Fibroblast of peridontal ligament (primary cell): ENCODE results near the gene DNASE1.
"Not testable (repeated sequence)": the region's sequence is repeated elsewhere in the genome, so short reads cannot be mapped to it uniquely, and the experiment has no call there.

Source experiments
- DNase-seq: peaks from one replicate; pipeline ENCODE4 v3.0.0-alpha.2; 2010; ENCODE audit errors: extremely low read depth

Gene DNASE1

DNA sequence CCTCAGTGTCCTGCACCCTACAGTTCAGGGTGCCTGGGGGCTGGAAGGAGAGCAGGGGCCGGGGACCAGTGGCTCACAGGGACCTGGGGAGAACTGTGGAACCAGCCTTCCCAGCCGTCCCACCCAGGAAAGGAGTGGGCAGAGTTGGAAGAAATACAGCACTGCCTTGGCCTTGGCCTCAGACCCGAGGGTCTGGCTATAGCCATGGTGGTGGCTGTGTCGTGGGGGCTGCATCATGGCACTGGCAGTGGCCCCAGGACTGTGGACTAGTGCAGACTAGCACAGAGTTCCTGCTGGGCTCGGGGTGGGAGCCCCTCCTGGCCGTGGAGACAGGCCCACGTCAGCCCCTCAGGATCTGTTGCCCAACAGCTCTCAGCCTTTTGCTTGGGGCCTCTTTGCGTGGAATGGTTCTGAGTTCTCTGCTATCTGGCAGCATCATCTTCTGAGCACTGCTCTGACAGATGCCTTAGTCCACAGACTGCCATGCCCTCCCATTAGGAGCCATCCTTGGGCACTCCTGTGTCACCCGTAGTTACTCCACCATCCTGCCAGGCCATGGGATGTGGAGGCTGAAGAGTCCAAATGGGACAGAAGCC, 12.6 kb upstream of the DNASE1 start:
- no peak for DNase-seq

DNA sequence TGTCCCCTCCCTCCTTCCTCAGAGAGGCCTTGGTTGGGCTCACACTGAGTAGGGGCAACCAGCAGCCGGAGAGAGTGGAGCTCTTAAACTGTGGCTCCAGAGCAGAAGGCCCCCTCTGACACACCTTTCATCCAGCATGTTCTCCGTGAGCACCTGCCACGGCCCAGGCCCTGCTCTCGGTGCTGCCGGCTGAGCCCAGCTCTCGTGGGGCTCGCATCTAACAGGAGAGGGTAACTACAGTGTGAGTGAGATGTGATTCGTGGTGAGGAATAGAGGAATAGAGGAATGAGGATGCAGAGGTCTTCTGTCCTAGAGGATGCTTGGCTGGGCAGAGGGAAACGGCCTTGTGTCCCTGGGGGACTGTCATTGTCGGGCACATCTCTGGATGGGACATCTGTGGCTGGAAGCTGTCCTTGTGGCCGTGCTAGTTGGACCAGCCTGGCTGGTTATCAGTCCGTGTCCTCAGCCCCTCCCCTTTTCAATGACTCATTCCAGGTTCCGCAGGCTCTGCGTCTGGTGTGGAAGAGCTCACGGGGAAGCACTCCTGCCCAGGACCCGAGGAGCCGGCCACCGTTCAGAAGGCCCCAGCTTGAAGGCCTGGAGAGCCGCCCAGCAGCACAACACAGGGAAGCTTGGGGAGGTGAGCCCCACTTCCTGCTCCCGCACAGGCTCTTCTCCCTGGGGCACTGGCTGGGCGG, 11.9 kb upstream of the DNASE1 start:
- DNase-seq, result no peak

- no peak for DNase-seq
These were observed 11.3 kb upstream of the DNASE1 start for GRCh38 chr16:3643095-3643730.

DNA sequence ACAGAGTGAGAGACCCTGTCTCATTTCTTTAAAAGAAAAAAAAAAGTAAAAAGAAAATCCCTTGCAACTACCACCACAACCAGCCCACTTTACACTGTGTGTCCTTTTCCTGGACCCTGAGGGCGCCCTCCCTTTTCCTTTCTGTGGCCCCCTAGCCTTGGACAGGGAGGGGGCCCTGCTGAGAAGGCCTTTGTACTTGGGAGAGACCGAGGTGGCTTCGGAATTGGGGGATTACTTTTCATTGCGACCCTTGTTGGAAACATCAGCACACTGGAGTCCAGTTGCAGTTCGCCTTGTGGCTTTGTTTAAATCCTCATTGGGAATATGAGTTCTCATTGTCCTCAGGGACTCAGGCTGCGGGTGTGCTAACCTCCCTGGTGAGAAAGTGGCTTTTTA, 9.4 kb upstream of the DNASE1 start:
- no peak for DNase-seq

GRCh38 chr16:3645504-3646347, 8.8 kb upstream of the DNASE1 start:
- DNase-seq, result peak; percentile 31

- no peak for DNase-seq
These were observed 8.1 kb upstream of the DNASE1 start for GRCh38 chr16:3646348-3646920.

- DNase-seq, result no peak
These were observed 3.7 kb upstream of the DNASE1 start for GRCh38 chr16:3650631-3651265.

GRCh38 chr16:3651461-3652372, 2.8 kb upstream of the DNASE1 start:
- no peak for DNase-seq

DNA sequence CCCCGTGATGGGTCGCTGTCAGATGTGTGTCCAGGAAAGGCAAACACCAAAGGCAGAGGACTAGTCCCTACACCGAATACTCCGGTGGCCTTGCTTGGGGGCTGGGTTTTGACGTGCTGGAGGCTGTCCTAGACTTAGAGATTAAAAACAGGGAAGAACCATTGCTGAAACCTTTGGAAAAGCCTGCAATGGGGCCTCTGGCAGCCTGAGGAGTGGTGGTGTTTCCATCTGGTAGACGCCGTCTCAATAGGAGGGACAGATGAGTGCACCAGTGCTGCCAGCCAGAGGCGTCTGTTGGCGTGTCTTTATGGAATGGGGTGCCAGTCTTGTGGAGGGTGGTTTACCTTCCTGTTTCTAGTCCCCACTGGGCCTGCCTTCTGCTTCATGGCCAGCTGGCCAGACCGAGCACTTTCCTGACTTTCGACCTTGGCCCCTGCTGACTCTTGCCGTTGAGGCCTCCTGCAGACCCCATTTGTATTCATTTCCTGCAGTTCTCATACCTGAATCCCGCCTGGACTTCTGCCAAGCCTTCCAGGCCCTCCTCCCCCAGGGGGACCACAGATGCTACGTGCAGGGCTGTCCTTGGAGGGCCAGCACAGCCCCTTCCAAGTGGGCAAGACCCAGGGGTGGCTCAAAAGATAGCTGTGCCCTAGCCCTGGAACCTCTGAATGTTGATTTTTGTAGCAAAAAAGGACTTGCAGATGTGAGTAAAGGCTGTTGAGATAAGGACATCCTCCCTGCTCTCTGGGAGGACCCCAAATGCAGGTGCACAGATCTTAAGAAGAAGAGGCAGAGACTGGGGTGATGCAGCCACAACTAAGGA, 1.9 kb upstream of the DNASE1 start:
- DNase-seq, result no peak

DNA sequence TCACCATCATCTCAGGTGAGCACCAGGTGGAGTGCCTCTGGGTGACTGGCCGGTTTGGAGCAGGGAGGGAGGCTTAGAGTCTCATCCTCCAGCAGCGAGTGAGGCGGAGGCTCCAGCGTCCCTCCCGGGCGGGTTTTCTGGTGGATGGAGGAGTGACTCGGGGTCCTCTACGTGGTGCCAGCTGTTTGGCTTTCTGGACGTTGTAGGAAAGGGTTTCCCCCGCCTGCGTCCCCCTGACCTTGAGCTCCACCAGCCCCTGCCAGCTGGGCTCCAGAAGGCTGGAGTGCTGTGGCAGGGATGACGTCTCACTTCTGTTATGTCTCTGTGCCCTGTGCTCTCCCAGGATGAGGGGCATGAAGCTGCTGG, 522 bp downstream of the DNASE1 start:
- no peak for DNase-seq

DNA sequence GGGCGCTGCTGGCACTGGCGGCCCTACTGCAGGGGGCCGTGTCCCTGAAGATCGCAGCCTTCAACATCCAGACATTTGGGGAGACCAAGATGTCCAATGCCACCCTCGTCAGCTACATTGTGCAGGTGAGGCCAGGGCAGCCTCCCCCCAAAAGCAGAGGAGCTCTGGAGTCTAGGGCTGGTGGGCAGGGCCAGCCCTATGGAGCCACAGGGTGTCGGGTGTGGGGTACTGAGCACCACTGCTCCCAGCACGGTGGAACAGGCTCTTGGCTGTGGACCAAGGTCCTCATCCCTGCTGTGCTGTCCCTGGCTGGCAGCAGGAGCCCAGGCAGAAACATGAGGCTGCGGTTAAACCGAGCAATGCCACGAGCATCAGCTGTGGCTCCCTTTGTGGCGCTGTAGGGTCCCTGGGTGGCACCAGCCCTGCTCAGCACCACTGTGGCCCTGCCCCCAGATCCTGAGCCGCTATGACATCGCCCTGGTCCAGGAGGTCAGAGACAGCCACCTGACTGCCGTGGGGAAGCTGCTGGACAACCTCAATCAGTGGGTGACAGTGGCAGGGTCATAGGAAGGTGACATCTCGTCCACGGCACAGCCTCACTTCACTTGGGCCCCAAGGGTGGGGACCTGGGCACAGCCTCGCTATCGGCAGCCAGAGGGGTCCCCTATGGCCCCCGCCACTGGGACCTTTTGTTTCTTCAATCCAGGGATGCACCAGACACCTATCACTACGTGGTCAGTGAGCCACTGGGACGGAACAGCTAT, 1.1 kb downstream of the DNASE1 start:
- DNase-seq, result no peak

DNA sequence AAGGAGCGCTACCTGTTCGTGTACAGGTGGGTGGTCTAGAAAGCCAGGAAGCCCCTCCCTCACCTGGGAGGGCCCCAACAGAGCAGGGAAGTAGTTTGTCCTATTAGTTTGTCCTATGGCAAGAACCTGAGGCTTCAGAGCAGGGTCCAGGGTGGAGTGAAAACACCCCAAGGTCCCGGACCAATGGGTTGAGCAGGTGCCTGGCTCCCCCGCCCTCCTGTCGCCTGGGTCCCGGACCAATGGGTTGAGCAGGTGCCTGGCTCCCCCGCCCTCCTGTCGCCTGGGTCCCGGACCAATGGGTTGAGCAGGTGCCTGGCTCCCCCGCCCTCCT, 1.6 kb downstream of the DNASE1 start:
- not testable (repeated sequence) for DNase-seq

DNA sequence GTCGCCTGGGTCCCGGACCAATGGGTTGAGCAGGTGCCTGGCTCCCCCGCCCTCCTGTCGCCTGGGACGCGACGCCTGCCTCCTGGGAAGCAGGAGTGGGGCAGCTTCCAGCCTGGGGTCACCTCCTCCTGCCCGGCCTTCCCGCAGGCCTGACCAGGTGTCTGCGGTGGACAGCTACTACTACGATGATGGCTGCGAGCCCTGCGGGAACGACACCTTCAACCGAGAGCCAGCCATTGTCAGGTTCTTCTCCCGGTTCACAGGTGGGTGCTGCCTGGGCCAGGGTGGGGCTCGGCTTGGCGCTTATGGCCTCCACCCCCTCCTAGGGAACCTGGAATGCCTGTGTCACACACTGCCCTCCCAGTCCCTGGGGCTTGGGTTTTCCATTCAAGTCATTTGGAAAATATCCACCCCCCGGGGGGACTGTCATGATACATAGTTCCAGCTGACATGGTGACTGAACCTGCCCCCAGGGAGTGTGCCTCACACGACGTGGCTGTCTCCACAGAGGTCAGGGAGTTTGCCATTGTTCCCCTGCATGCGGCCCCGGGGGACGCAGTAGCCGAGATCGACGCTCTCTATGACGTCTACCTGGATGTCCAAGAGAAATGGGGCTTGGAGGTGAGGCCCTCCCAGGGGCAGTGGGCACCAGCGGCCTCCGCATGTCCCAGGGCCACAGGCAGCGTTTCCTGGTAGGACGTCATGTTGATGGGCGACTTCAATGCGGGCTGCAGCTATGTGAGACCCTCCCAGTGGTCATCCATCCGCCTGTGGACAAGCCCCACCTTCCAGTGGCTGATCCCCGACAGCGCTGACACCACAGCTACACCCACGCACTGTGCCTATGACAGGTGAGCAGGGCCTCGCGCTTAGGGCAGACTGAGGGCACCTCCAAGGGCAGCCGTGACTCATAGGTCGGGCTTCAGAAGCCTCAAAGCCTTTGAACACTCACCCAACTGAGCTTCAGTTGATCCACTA, 2.3 kb downstream of the DNASE1 start:
- no peak for DNase-seq

- DNase-seq, result peak; percentile 80
These were observed 4.8 kb downstream of the DNASE1 start for GRCh38 chr16:3659251-3659650.

DNA sequence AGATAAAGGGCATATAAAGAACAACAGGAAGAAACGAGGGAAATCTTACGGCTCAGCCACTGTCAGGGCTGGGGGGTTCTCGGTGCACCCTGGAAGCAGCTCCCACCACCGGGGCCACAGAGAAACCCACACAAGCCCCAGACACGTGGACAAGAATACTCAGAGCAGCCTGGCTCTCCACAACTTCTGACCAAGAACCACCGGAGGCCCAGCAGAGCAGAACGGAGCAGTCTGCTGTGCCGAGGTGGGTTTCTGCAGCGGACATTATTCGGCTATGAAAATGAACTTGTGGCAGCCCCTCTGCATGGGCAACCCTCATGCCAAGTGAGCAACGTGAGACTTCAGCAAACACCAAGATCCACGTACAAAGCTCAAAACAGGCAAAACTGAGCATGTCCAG, 6.8 kb downstream of the DNASE1 start:
- no peak for DNase-seq

GRCh38 chr16:3661922-3662321, 7.4 kb downstream of the DNASE1 start:
- DNase-seq, result no peak

- DNase-seq, result no peak
These were observed 8.1 kb downstream of the DNASE1 start for GRCh38 chr16:3662601-3663000.
